HUES48 (cell line): ENCODE data around the gene PKP2.

ENCODE experiments used
- H3K27ac ChIP-seq: one replicate; pipeline ENCODE4 v1.7.0; 2013; ENCODE audit warnings: low read depth, low read length, inconsistent platforms
- H3K27me3 ChIP-seq: 2 replicates; pipeline ENCODE4 v1.6.1; 2013; ENCODE audit warnings: mild to moderate bottlenecking, low read length; ENCODE audit not compliant: control insufficient read depth, insufficient read depth
- H3K36me3 ChIP-seq: 2 replicates; pipeline ENCODE4 v1.6.1; 2013; ENCODE audit warnings: low read length; ENCODE audit not compliant: control insufficient read depth, insufficient read depth
- H3K4me1 ChIP-seq: 2 replicates; pipeline ENCODE4 v1.6.1; 2013; ENCODE audit warnings: mild to moderate bottlenecking, low read length; ENCODE audit not compliant: control insufficient read depth, insufficient read depth
- H3K4me3 ChIP-seq: 2 replicates; pipeline ENCODE4 v1.5.1; 2013; ENCODE audit warnings: mild to moderate bottlenecking, low read depth, low read length
- H3K9ac ChIP-seq: 2 replicates; pipeline ENCODE4 v1.6.1; 2013; ENCODE audit warnings: mild to moderate bottlenecking, low read depth, low read length, moderate library complexity
- H3K9me3 ChIP-seq: 2 replicates; pipeline ENCODE4 v1.6.1; 2013; ENCODE audit warnings: low read length; ENCODE audit not compliant: control insufficient read depth, insufficient read depth

The PKP2 gene

GRCh38 chr12:32780071-32780470, 116.5 kb downstream of the PKP2 start:
- Histone ChIP-seq H3K4me3 (no peak overlapping the region), H3K27ac (no peak overlapping the region), H3K36me3 (no peaks in the 10 kb centered on the region), H3K9me3 (no peaks in the 10 kb centered on the region), H3K9ac (no peak overlapping the region), H3K27me3 (no peaks in the 10 kb centered on the region), H3K4me1 (no peaks in the 10 kb centered on the region)

- Histone ChIP-seq H3K4me1 (no peaks in the 10 kb centered on the region), H3K27ac (no peak overlapping the region), H3K36me3 (no peaks in the 10 kb centered on the region), H3K9ac (no peak overlapping the region), H3K27me3 (no peaks in the 10 kb centered on the region), H3K4me3 (no peak overlapping the region), H3K9me3 (no peaks in the 10 kb centered on the region)
These were observed 118.8 kb downstream of the PKP2 start for GRCh38 chr12:32777691-32778175.

- no peak overlapping the region for H3K27ac ChIP-seq
- no peaks in the 10 kb centered on the region for H3K4me1 ChIP-seq
- H3K36me3 ChIP-seq, result no peaks in the 10 kb centered on the region
- H3K9ac ChIP-seq, result no peak overlapping the region
- no peaks in the 10 kb centered on the region for H3K9me3 ChIP-seq
- H3K27me3 ChIP-seq, result no peaks in the 10 kb centered on the region
- no peak overlapping the region for H3K4me3 ChIP-seq
These were observed 119.4 kb downstream of the PKP2 start for GRCh38 chr12:32777159-32777558.

- Histone ChIP-seq H3K27ac (no peak overlapping the region), H3K9me3 (no peaks in the 10 kb centered on the region), H3K9ac (no peak overlapping the region), H3K4me3 (no peak overlapping the region), H3K27me3 (no peaks in the 10 kb centered on the region), H3K36me3 (no peaks in the 10 kb centered on the region), H3K4me1 (no peaks in the 10 kb centered on the region)
These were observed 120.3 kb downstream of the PKP2 start for GRCh38 chr12:32776258-32776657.

GRCh38 chr12:32773691-32774090, 122.9 kb downstream of the PKP2 start:
- no peak overlapping the region for H3K4me3 ChIP-seq
- no peak overlapping the region for H3K9ac ChIP-seq
- no peaks in the 10 kb centered on the region for H3K27me3 ChIP-seq
- no peaks in the 10 kb centered on the region for H3K36me3 ChIP-seq
- H3K4me1 ChIP-seq, result no peaks in the 10 kb centered on the region
- no peak overlapping the region for H3K27ac ChIP-seq
- no peaks in the 10 kb centered on the region for H3K9me3 ChIP-seq

- no peak overlapping the region for H3K27ac ChIP-seq
- H3K9me3 ChIP-seq, result no peaks in the 10 kb centered on the region
- H3K36me3 ChIP-seq, result no peaks in the 10 kb centered on the region
- H3K4me1 ChIP-seq, result no peaks in the 10 kb centered on the region
- H3K4me3 ChIP-seq, result no peak overlapping the region
- no peaks in the 10 kb centered on the region for H3K27me3 ChIP-seq
- H3K9ac ChIP-seq, result no peak overlapping the region
These were observed 126.4 kb downstream of the PKP2 start for GRCh38 chr12:32770141-32770540.

GRCh38 chr12:32768518-32768917, 128.1 kb downstream of the PKP2 start:
- Histone ChIP-seq H3K9me3 (no peaks in the 10 kb centered on the region), H3K9ac (no peak overlapping the region)

GRCh38 chr12:32765906-32766305, 130.7 kb downstream of the PKP2 start:
- H3K27ac ChIP-seq, result no peak overlapping the region
- H3K4me1 ChIP-seq, result no peaks in the 10 kb centered on the region
- H3K9me3 ChIP-seq, result no peaks in the 10 kb centered on the region
- H3K4me3 ChIP-seq, result no peak overlapping the region
- H3K27me3 ChIP-seq, result no peaks in the 10 kb centered on the region
- no peaks in the 10 kb centered on the region for H3K36me3 ChIP-seq
- H3K9ac ChIP-seq, result no peak overlapping the region

More at GRCh38 chr12:32768518-32768917, 128.1 kb downstream of the PKP2 start:
- Histone ChIP-seq H3K27ac (no peak overlapping the region), H3K4me1 (no peaks in the 10 kb centered on the region), H3K4me3 (no peak overlapping the region), H3K36me3 (no peaks in the 10 kb centered on the region), H3K27me3 (no peaks in the 10 kb centered on the region)

- Histone ChIP-seq H3K36me3 (no peaks in the 10 kb centered on the region), H3K9me3 (no peaks in the 10 kb centered on the region), H3K27ac (no peak overlapping the region), H3K9ac (no peak overlapping the region), H3K4me1 (no peaks in the 10 kb centered on the region), H3K4me3 (no peak overlapping the region), H3K27me3 (no peaks in the 10 kb centered on the region)
These were observed 134.9 kb downstream of the PKP2 start for GRCh38 chr12:32761716-32762115.

- Histone ChIP-seq H3K36me3 (peaks cover 19% of the 10 kb centered on the region), H3K9me3 (no peaks in the 10 kb centered on the region), H3K4me3 (no peak overlapping the region), H3K4me1 (peaks cover 7% of the 10 kb centered on the region), H3K9ac (no peak overlapping the region), H3K27ac (no peak overlapping the region), H3K27me3 (no peaks in the 10 kb centered on the region)
These were observed 139.4 kb downstream of the PKP2 start for GRCh38 chr12:32757157-32757556.

GRCh38 chr12:32756476-32757066, 140.0 kb downstream of the PKP2 start:
- H3K9me3 ChIP-seq, result no peaks in the 10 kb centered on the region
- H3K27me3 ChIP-seq, result no peaks in the 10 kb centered on the region
- H3K4me3 ChIP-seq, result peak overlapping the region; percentile 86; the same call in 1 of the 2 replicates
- no peak overlapping the region for H3K9ac ChIP-seq
- H3K27ac ChIP-seq, result no peak overlapping the region
- H3K4me1 ChIP-seq, result peaks cover 7% of the 10 kb centered on the region
- peaks cover 25% of the 10 kb centered on the region for H3K36me3 ChIP-seq
